Stimulated activated CD4-positive, alpha-beta T cell treated with anti-CD3 and anti-CD28 coated beads, Interleukin-4, amount 100 ng/mL, for 48 hours (primary cell): ENCODE results near the gene ZNF160.
"Not testable (repeated sequence)": the region's sequence is repeated elsewhere in the genome, so short reads cannot be mapped to it uniquely, and the experiment has no call there.

Experiments
- DNase-seq, 2 donors: peaks; one replicate each; pipeline ENCODE4 v3.0.0-alpha.2; 2020; ENCODE audit warnings: low read depth in 2 of 2

The ZNF160 gene

GRCh38 chr19:53092723-53093122 lies 10.5 kb downstream of the ZNF160 start:
- DNase-seq, result no peak

GRCh38 chr19:53091413-53092254 lies 11.6 kb downstream of the ZNF160 start:
- no peak for DNase-seq

GRCh38 chr19:53088091-53088490 lies 15.1 kb downstream of the ZNF160 start:
- no peak for DNase-seq

GRCh38 chr19:53086949-53087348 lies 16.3 kb downstream of the ZNF160 start:
- DNase-seq, result no peak

GRCh38 chr19:53085496-53085895 lies 17.7 kb downstream of the ZNF160 start:
- no peak for DNase-seq

GRCh38 chr19:53082929-53083328 lies 20.3 kb downstream of the ZNF160 start:
- no peak for DNase-seq

- DNase-seq, result no peak
Observed at GRCh38 chr19:53079313-53079924, 23.8 kb downstream of the ZNF160 start.

GRCh38 chr19:53078668-53079067 lies 24.6 kb downstream of the ZNF160 start:
- DNase-seq, result no peak

- no peak for DNase-seq
Observed at GRCh38 chr19:53076984-53077383, 26.2 kb downstream of the ZNF160 start.

- no peak for DNase-seq
Observed at GRCh38 chr19:53068834-53069233, 34.4 kb downstream of the ZNF160 start.

- no peak for DNase-seq
Observed at GRCh38 chr19:53068199-53068598, 35.0 kb downstream of the ZNF160 start.

GRCh38 chr19:53057904-53058580 lies 45.2 kb downstream of the ZNF160 start:
- no peak for DNase-seq

- DNase-seq, result no peak
Observed at GRCh38 chr19:53055117-53055516, 48.1 kb downstream of the ZNF160 start.

GRCh38 chr19:53047379-53047778 lies 55.8 kb downstream of the ZNF160 start:
- no peak for DNase-seq

- DNase-seq, result no peak
Observed at GRCh38 chr19:53045536-53045935, 57.7 kb downstream of the ZNF160 start.

GRCh38 chr19:53041366-53041765 lies 61.9 kb downstream of the ZNF160 start:
- DNase-seq, result no peak

- DNase-seq, result no peak
Observed at GRCh38 chr19:53037101-53038097, 65.8 kb downstream of the ZNF160 start.

GRCh38 chr19:53034948-53035675 lies 68.1 kb downstream of the ZNF160 start:
- no peak for DNase-seq

- DNase-seq, result no peak
Observed at GRCh38 chr19:53034054-53034453, 69.2 kb downstream of the ZNF160 start.

GRCh38 chr19:53028306-53028705 lies 74.9 kb downstream of the ZNF160 start:
- DNase-seq, result not testable (repeated sequence)

GRCh38 chr19:53019684-53020083 lies 83.5 kb downstream of the ZNF160 start:
- DNase-seq, result no peak
